A549 (cell line): Measurements from ENCODE around the gene HOXD10. TPM values are rescaled to one million over a fixed set of nuclear protein-coding genes. Genes with fewer than 3 reads are reported as not detected.

Source experiments
- ATAC-seq, 2 experiments: fragments of 200-7000 bp in 1 of 2; fragments of >200 bp in 1 of 2; cut with Nextera tagmentation in 1 of 2; cut with Tn5 transposase in 1 of 2; 3 replicates each; pipeline versions ENCODE4 v1.8.0 to v1.9.1; 2018 to 2020; ENCODE audit warnings: mild to moderate bottlenecking in 1 of 2, moderate library complexity in 1 of 2
- CTCF ChIA-PET: fragments of 300-600 bp; sonication (Branson Sonifier 250); formaldehyde crosslinking; extraction: SDS; loops from one replicate; lab custom pipeline; 2021; ENCODE audit warnings: antibody characterized with exemption, inconsistent platforms; lab: Yijun Ruan, JAX
- POLR2A ChIA-PET: fragments of 350-600 bp; formaldehyde crosslinking; extraction: SDS; loops from one replicate; lab custom pipeline; 2021; ENCODE audit warnings: antibody characterized with exemption, inconsistent platforms; lab: Yijun Ruan, JAX
- DNase-seq, 2 experiments: peaks; one replicate each; pipeline versions ENCODE4 v3.0.0 to v3.0.0-alpha.2; 2011 to 2016; ENCODE audit warnings: low read depth in 1 of 2, low spot score in 1 of 2
- FAIRE-seq: peaks from 2 replicates; lab custom pipeline; 2011; peaks lifted over from hg19 to GRCh38; lab: Jason Lieb, UNC
- H3K27ac ChIP-seq, 2 experiments: fragments of >200 bp; sonication (Bioruptor Twin); formaldehyde crosslinking; 3 replicates each; pipeline ENCODE4 v1.5.1; 2016 to 2017
- H3K4me1 ChIP-seq: fragments of >200 bp; sonication (Bioruptor Twin); formaldehyde crosslinking; 3 replicates; pipeline ENCODE4 v1.6.1; 2016
- H3K4me2 ChIP-seq: fragments of >200 bp; sonication (Bioruptor Twin); formaldehyde crosslinking; 3 replicates; pipeline ENCODE4 v1.6.1; 2016
- H3K4me3 ChIP-seq: fragments of >200 bp; sonication (Bioruptor Twin); formaldehyde crosslinking; 3 replicates; pipeline ENCODE4 v1.5.1; 2016
- H3K9me3 ChIP-seq: fragments of >200 bp; sonication (Bioruptor Twin); formaldehyde crosslinking; 3 replicates; pipeline ENCODE4 v1.6.1; 2016
- BHLHE40 ChIP-seq: IDR thresholded peaks from 2 replicates; pipeline ENCODE4 v1.6.1; 2012; ENCODE audit warnings: low read depth, low read length, inconsistent platforms
- CBX8 ChIP-seq: fragments of 200-600 bp; sonication (generic); IDR thresholded peaks from 2 replicates; pipeline ENCODE4 v1.6.1; 2016
- CHD4 ChIP-seq: fragments of 200-600 bp; sonication (generic); IDR thresholded peaks from 2 replicates; pipeline ENCODE4 v1.6.1; 2016; ENCODE audit warnings: antibody characterized with exemption, mild to moderate bottlenecking, borderline replicate concordance
- ESRRA ChIP-seq: fragments of 150-350 bp; IDR thresholded peaks from 2 replicates; pipeline ENCODE4 v1.6.1; 2014; ENCODE audit warnings: mild to moderate bottlenecking, low read length, borderline replicate concordance
- FOSB ChIP-seq: fragments of 250-450 bp; sonication (Bioruptor Pico); IDR thresholded peaks from 2 replicates; pipeline ENCODE4 v1.5.0; 2020; ENCODE audit warnings: mild to moderate bottlenecking, moderate library complexity
- HEYL ChIP-seq: fragments of 250-450 bp; sonication (Bioruptor Pico); IDR thresholded peaks from 2 replicates; pipeline ENCODE4 v1.8.0; 2021; ENCODE audit warnings: mild to moderate bottlenecking, moderate library complexity
- HOXA7 ChIP-seq: fragments of 250-450 bp; sonication (Bioruptor Pico); IDR thresholded peaks from 2 replicates; pipeline ENCODE4 v1.5.0; 2020; ENCODE audit warnings: mild to moderate bottlenecking, moderate library complexity
- HOXB13 ChIP-seq: fragments of 250-450 bp; sonication (Bioruptor Pico); IDR thresholded peaks from 2 replicates; pipeline ENCODE4 v1.5.0; 2020; ENCODE audit warnings: low read depth, mild to moderate bottlenecking, moderate library complexity
- JUN ChIP-seq, 2 experiments: fragments of >200 bp; sonication (Bioruptor Twin); formaldehyde crosslinking; IDR thresholded peaks; 2 replicates in 1 of 2; 3 replicates in 1 of 2; pipeline ENCODE4 v1.6.1; 2016 to 2017
- MAFK ChIP-seq: fragments of 450-650 bp; IDR thresholded peaks from 2 replicates; pipeline ENCODE4 v1.6.1; 2014; ENCODE audit not compliant: partially characterized antibody
- NFE2L2 ChIP-seq: fragments of 150-350 bp; conservative IDR thresholded peaks from 2 replicates; pipeline ENCODE4 v1.6.1; 2014; ENCODE audit warnings: low read length
- NPAS2 ChIP-seq: fragments of 250-450 bp; sonication (Bioruptor Pico); IDR thresholded peaks from 2 replicates; pipeline ENCODE4 v1.8.0; 2022; ENCODE audit warnings: mild to moderate bottlenecking, moderate library complexity, borderline replicate concordance
- RFX5 ChIP-seq: fragments of 450-650 bp; IDR thresholded peaks from 2 replicates; pipeline ENCODE4 v1.7.1; 2014; ENCODE audit warnings: antibody characterized with exemption, mild to moderate bottlenecking, moderate library complexity
- TP53 ChIP-seq: fragments of 250-450 bp; sonication (Bioruptor Pico); IDR thresholded peaks from 2 replicates; pipeline ENCODE4 v1.5.0; 2021; ENCODE audit warnings: mild to moderate bottlenecking, moderate library complexity
- ZFP36 ChIP-seq: fragments of 450-650 bp; IDR thresholded peaks from 2 replicates; pipeline ENCODE4 v1.6.1; 2014; ENCODE audit warnings: borderline replicate concordance; ENCODE audit not compliant: partially characterized antibody
- ZSCAN20 ChIP-seq: fragments of 250-450 bp; sonication (Bioruptor Pico); IDR thresholded peaks from 2 replicates; pipeline ENCODE4 v1.8.0; 2022; ENCODE audit warnings: mild to moderate bottlenecking, moderate library complexity
- WGBS: methylation state at CpG from one replicate; pipeline ENCODE4 v1.1.6; 2017; ENCODE audit errors: missing lambda C conversion rate; 5-methylcytosine and 5-hydroxymethylcytosine counted together
- polyA plus RNA-seq, 4 experiments: library from polyadenylated mRNA; depleted of rRNA in 3 of 4; stranded (reverse); fragments of >200 nt; fragmentation: RNase III in 1 of 4; extraction: RNeasy Plus Mini Kit Qiagen cat#74134 plus additional on column Dnase treatment in 1 of 4; gene quantifications; 2 replicates in 3 of 4; 3 replicates in 1 of 4; pipeline ENCODE4 v1.2.3, GENCODE V29; 2011 to 2017
- TF ChIP-seq, protein P1 (sequence below): fragments of 150-350 bp; IDR thresholded peaks from 2 replicates; pipeline ENCODE4 v1.6.1; 2014; ENCODE audit warnings: low read depth, mild to moderate bottlenecking, low read length
- TF ChIP-seq, protein P2 (sequence below): fragments of >200 bp; sonication (Bioruptor Twin); formaldehyde crosslinking; IDR thresholded peaks from 3 replicates; pipeline ENCODE4 v1.6.1; 2016
- TF ChIP-seq, protein P3 (sequence below): fragments of 450-650 bp; IDR thresholded peaks from 2 replicates; pipeline ENCODE4 v1.6.1; 2014; ENCODE audit warnings: antibody characterized with exemption
- TF ChIP-seq, protein P4 (sequence below): fragments of >200 bp; sonication (Bioruptor Twin); formaldehyde crosslinking; IDR thresholded peaks from 3 replicates; pipeline ENCODE4 v1.5.1; 2016
- TF ChIP-seq, protein P5 (sequence below): IDR thresholded peaks from 2 replicates; pipeline ENCODE4 v1.6.1; 2012; ENCODE audit warnings: low read depth, borderline replicate concordance

The HOXD10 gene
- polyA plus RNA-seq, 2 of the 4 experiments (the other 2 are of a cell fraction) = 4.3 to 4.8 TPM

DNA sequence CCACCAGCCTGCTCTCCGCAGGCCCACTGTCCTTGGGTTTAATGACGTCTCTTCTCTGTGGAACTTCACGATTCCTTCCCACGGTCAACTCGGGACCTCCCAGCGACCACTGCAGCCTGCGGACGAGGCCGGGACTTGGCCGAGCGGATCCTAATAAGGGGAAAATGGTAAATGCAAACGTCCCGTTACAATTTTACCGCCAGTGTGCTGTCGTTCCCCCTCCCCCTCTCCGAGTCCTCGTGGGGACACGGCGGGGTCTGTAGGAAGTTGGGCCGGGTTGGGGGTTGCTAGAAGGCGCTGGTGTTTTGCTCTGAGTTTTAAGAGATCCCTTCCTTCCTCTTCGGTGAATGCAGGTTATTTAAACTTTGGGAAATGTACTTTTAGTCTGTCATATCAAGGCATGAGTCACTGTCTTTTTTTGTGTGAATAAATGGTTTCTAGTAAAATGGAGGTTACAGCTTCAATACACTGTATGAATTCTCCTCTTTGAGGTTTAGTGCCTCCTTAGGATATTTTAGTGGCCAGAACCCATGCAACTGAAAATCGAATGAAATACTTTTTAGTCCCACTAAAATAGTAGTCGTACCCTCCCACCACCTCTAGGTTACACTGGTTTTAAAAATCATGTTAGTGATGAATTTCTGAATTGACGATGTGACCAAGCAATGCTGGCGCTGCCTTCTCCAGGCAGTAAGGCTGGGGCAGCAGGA lies 7.2 kb upstream of the HOXD10 start:
- DNase-seq = no peak
- Histone ChIP-seq H3K9me3 (no peaks in the 10 kb centered on the region), H3K4me1 (peaks cover 21% of the 10 kb centered on the region), H3K4me2 (no peak overlapping the region), H3K27ac (no peak overlapping the region), H3K4me3 (no peak overlapping the region)
- CTCF ChIA-PET = interaction anchor here (0.8 to 3.4 kb wide), 7 partner anchors 12 to 547 kb away, joined by 3 to 18 read pairs (median 5); partner anchors contain the start of gene HOXD9
- no peak for FAIRE-seq
- WGBS = 91% methylated on average over 26 of the region's 26 CpGs
- TF ChIP-seq, protein P1, sequence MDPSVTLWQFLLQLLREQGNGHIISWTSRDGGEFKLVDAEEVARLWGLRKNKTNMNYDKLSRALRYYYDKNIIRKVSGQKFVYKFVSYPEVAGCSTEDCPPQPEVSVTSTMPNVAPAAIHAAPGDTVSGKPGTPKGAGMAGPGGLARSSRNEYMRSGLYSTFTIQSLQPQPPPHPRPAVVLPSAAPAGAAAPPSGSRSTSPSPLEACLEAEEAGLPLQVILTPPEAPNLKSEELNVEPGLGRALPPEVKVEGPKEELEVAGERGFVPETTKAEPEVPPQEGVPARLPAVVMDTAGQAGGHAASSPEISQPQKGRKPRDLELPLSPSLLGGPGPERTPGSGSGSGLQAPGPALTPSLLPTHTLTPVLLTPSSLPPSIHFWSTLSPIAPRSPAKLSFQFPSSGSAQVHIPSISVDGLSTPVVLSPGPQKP = no peak
- TF ChIP-seq CHD4 (no peak), ZFP36 (no peak), FOSB (CRISPR knock-in tag) (no peak), HOXB13 (CRISPR knock-in tag) (no peak), JUN (IDR thresholded peaks at IDR 0.05) (no peak), CBX8 (no peak), RFX5 (no peak), BHLHE40 (no peak)
- TF ChIP-seq, protein P2, sequence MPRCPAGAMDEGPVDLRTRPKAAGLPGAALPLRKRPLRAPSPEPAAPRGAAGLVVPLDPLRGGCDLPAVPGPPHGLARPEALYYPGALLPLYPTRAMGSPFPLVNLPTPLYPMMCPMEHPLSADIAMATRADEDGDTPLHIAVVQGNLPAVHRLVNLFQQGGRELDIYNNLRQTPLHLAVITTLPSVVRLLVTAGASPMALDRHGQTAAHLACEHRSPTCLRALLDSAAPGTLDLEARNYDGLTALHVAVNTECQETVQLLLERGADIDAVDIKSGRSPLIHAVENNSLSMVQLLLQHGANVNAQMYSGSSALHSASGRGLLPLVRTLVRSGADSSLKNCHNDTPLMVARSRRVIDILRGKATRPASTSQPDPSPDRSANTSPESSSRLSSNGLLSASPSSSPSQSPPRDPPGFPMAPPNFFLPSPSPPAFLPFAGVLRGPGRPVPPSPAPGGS = no peak
- TF ChIP-seq, protein P3, sequence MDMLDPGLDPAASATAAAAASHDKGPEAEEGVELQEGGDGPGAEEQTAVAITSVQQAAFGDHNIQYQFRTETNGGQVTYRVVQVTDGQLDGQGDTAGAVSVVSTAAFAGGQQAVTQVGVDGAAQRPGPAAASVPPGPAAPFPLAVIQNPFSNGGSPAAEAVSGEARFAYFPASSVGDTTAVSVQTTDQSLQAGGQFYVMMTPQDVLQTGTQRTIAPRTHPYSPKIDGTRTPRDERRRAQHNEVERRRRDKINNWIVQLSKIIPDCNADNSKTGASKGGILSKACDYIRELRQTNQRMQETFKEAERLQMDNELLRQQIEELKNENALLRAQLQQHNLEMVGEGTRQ = no peak
- POLR2A ChIA-PET = no interaction called here
- ATAC-seq = no peak

DNA sequence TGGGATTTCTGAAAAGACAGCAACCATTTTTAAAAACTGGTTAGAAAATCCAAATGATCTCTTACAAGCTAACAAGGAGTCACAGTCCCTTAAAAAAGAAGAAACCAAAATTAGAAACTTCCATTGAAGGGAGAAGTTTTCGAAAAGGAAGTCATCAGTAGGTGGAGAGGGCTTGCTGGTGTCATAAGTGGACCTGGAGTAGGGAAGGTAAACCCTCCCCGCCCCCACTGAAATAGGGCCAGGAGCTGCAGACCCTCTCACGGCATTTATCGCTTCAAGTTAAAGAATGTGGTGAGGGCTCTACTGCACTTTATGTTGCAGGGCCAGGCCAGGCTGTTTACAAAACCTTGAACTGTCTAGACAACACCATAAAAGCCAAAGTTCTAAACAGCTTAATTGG lies 6.6 kb upstream of the HOXD10 start:
- CTCF ChIA-PET = interaction anchor here (0.8 to 3.7 kb wide), 14 partner anchors 10 to 1039 kb away, joined by 3 to 36 read pairs (median 5); partner anchors contain the start of gene HOXD9
- no peaks in the 10 kb centered on the region for H3K9me3 ChIP-seq
- DNase-seq = no peak
- no peak for FAIRE-seq
- no peak overlapping the region for H3K4me3 ChIP-seq
- no peak overlapping the region for H3K27ac ChIP-seq
- H3K4me2 ChIP-seq = no peak overlapping the region
- ATAC-seq = no peak
- TF ChIP-seq HEYL (no peak), CBX8 (no peak), NFE2L2 (no peak), HOXA7 (CRISPR knock-in tag) (no peak), BHLHE40 (no peak), NPAS2 (CRISPR knock-in tag) (no peak), TP53 (CRISPR knock-in tag) (no peak), RFX5 (no peak), JUN (IDR thresholded peaks at IDR 0.05) (no peak), ZFP36 (no peak), ESRRA (no peak), ZSCAN20 (no peak), MAFK (no peak)
- TF ChIP-seq, protein P4, sequence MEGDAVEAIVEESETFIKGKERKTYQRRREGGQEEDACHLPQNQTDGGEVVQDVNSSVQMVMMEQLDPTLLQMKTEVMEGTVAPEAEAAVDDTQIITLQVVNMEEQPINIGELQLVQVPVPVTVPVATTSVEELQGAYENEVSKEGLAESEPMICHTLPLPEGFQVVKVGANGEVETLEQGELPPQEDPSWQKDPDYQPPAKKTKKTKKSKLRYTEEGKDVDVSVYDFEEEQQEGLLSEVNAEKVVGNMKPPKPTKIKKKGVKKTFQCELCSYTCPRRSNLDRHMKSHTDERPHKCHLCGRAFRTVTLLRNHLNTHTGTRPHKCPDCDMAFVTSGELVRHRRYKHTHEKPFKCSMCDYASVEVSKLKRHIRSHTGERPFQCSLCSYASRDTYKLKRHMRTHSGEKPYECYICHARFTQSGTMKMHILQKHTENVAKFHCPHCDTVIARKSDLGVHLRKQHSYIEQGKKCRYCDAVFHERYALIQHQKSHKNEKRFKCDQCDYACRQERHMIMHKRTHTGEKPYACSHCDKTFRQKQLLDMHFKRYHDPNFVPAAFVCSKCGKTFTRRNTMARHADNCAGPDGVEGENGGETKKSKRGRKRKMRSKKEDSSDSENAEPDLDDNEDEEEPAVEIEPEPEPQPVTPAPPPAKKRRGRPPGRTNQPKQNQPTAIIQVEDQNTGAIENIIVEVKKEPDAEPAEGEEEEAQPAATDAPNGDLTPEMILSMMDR = no peak
- TF ChIP-seq, protein P5, sequence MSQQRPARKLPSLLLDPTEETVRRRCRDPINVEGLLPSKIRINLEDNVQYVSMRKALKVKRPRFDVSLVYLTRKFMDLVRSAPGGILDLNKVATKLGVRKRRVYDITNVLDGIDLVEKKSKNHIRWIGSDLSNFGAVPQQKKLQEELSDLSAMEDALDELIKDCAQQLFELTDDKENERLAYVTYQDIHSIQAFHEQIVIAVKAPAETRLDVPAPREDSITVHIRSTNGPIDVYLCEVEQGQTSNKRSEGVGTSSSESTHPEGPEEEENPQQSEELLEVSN = no peak
- TF ChIP-seq, protein P2 = no peak
- TF ChIP-seq, all 56 proteins: peak for 0
- POLR2A ChIA-PET = no interaction called here
- 89% methylated on average over 4 of the region's 4 CpGs for WGBS
- peaks cover 20% of the 10 kb centered on the region for H3K4me1 ChIP-seq
